OCI-LY3 (cell line): ENCODE data around the gene FAM20B.

ENCODE experiments used
- CTCF ChIP-seq: fragments of 200-600, 300-600 bp; sonication (generic); IDR thresholded peaks from 2 replicates; pipeline ENCODE4 v1.5.1; 2014; ENCODE audit warnings: antibody characterized with exemption, low read length, low read depth
- EZH2phosphoT487 ChIP-seq: fragments of 200-600 bp; shearing (Covaris generic); IDR thresholded peaks from 2 replicates; pipeline ENCODE4 v1.6.1; 2018; ENCODE audit warnings: antibody characterized with exemption, mixed run types, low read depth

GRCh38 chr1:179001451-179001850, 24.2 kb upstream of the FAM20B start:
- TF ChIP-seq CTCF (no peak), EZH2phosphoT487 (no peak)
